GM23248 (cell line): ENCODE measurements around the gene CLDN24.

Experiments
- EZH2 ChIP-seq: fragments of 200-600 bp; sonication (generic); IDR thresholded peaks from 2 replicates; pipeline ENCODE4 v1.6.1; 2018; ENCODE audit warnings: antibody characterized with exemption, mild to moderate bottlenecking; ENCODE audit not compliant: insufficient read depth, poor library complexity, severe bottlenecking
- EZH2phosphoT487 ChIP-seq: fragments of 200-600 bp; sonication (generic); IDR thresholded peaks from 2 replicates; pipeline ENCODE4 v1.6.1; 2018; ENCODE audit warnings: antibody characterized with exemption, moderate library complexity, mild to moderate bottlenecking, low read depth; ENCODE audit not compliant: insufficient read depth

DNA sequence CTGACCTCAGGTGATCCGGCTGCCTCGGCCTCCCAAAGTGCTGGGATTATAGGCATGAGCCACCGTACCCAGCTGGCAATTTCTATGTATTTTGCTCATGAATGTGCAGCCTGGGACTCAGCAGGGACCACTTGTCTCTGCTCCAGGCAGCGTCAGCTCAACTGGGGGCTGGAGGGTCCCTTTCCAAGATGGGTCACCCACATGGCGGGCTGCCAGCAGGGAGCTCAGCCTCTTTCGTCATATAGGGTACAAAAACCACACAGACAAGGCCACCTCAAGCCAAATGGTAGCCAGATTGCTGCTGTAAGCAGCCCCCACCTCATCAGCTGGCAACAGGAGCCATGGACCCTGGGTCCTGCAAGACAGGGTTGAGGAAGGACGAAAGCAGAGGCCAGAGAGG is 2.4 kb upstream of the CLDN24 start:
- no peak for TF ChIP-seq EZH2
- TF ChIP-seq EZH2phosphoT487, result no peak
